Dermis blood vessel endothelial cell (primary cell): ENCODE data around the gene ABCG2. TPM values are rescaled to one million over a fixed set of nuclear protein-coding genes. Genes with fewer than 3 reads are reported as not detected.
"Not testable (repeated sequence)": the region's sequence is repeated elsewhere in the genome, so short reads cannot be mapped to it uniquely, and the experiment has no call there.

ENCODE experiments used
- DNase-seq: peaks from one replicate; pipeline ENCODE4 v3.0.0; 2010
- total RNA-seq: library from RNA; depleted of rRNA; stranded (reverse); fragments of >200 nt; gene quantifications from 2 replicates; pipeline ENCODE4 v1.2.3, GENCODE V29; 2014

Gene ABCG2
- total RNA-seq, 1 donor from 2014 or later, result 96.0 TPM

GRCh38 chr4:88163336-88163735 lies 4.9 kb upstream of the ABCG2 start:
- no peak for DNase-seq

GRCh38 chr4:88162626-88163025 lies 4.2 kb upstream of the ABCG2 start:
- DNase-seq, result peak; percentile 11

- peak; percentile 60 for DNase-seq
These were observed 838 bp upstream of the ABCG2 start for GRCh38 chr4:88159229-88159725.

DNA sequence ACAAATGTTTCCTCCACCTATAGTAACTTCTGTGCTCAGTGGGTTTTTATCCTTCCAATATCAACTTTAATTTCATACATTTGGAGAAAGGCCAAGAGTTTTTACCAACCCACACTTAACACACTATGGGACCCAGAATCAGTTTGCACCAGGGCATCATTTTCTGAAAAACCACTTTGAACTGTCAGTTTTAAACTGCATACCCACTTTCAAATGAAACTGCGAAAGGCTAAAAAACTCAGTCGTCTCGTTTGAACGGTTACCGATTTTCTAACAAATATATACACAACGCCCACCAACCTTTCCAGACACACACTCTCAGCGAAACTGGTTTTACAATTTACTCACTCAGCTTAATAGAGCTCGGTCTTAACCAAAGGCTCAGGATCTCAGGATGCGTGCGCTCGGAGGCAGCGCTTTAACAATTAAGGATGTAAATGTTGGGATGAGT lies 376 bp downstream of the ABCG2 start:
- peak; percentile 72 for DNase-seq

DNA sequence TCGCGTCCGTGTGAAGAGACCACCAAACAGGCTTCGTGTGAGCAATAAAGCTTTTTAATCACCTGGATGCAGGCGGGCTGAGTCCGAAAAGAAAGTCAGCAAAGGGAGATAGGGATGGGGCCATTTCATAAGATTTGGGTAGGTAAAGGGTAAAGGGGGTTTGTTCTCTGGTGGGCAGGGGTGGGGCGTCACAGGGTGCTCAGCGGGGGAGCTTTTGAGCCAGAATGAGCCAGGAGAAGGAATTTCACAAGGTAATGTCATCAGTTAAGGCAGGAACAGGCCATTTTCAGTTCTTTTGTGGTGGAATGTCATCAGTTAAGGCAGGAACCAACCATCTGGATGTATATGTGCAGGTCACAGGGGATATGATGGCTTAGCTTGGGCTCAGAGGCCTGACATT lies 6.1 kb downstream of the ABCG2 start:
- not testable (repeated sequence) for DNase-seq

DNA sequence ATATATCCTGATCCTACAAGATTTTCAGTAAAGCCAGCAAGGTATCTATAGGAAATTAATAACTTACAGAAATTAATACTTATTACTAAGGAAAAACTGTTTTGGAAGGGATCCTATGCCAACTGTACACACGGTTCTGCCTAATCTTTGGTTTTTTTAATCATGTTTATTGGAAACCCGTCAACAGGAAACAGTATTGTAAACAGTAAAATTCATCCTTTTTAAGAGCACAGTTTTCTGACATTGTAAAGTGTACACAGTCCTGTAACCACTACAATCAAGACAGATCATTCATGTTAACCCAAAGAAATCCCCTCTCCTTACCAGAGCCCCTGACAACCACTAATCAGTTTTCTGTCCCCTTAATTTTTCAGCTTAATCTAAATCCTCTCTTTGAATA lies 9.9 kb downstream of the ABCG2 start:
- DNase-seq, result no peak

- no peak for DNase-seq
These were observed 10.6 kb downstream of the ABCG2 start for GRCh38 chr4:88147799-88148217.

DNA sequence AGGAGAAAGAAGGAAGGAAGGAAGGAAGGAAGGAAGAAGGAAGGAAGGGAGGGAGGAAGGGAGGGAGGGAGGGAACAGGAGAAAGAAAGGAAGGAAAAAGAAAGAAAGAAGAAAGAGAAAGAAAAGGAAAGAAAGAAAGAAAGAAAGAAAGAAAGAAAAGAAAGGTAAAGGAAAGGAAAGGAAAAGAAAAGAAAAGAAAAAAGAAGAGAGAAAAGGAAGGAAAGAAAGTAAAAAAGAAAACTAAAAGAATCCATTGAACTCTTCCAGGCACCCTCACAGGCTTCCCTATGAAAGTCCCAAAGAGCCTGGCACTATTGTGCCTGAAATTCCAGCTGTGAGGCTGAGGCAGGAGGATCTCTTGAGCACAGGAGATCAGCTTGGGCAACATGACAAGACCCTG lies 11.5 kb downstream of the ABCG2 start:
- no peak for DNase-seq

DNA sequence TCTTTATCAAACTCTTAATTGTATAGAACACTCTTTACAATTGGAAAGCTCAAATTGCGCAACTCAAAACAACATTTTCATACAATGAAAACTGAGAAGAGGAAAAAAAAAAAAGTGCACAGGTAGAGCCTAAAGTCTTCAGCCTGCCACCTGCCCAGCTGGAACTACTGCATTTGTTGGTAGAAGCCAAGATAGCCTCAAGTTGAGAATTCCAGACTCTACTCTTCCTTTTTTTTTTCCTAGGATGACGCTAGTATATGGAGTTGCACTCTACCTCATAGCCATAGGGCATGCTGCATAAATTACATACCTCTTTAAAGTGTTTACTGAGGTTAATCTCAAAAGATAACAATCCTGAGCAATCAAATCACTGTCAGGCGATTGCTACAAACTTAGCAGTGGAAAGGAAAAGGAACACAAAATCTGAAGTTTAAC lies 13.6 kb downstream of the ABCG2 start:
- DNase-seq, result no peak

- no peak for DNase-seq
These were observed 14.4 kb downstream of the ABCG2 start for GRCh38 chr4:88144048-88144447.

- DNase-seq, result peak; percentile 56
These were observed 14.9 kb downstream of the ABCG2 start for GRCh38 chr4:88143504-88143903.

- peak; percentile 60 for DNase-seq
These were observed 19.9 kb downstream of the ABCG2 start for GRCh38 chr4:88138561-88138960.

- no peak for DNase-seq
These were observed 21.3 kb downstream of the ABCG2 start for GRCh38 chr4:88137112-88137511.

GRCh38 chr4:88136249-88136648 lies 22.2 kb downstream of the ABCG2 start:
- no peak for DNase-seq

GRCh38 chr4:88135356-88135663 lies 23.1 kb downstream of the ABCG2 start:
- no peak for DNase-seq

DNA sequence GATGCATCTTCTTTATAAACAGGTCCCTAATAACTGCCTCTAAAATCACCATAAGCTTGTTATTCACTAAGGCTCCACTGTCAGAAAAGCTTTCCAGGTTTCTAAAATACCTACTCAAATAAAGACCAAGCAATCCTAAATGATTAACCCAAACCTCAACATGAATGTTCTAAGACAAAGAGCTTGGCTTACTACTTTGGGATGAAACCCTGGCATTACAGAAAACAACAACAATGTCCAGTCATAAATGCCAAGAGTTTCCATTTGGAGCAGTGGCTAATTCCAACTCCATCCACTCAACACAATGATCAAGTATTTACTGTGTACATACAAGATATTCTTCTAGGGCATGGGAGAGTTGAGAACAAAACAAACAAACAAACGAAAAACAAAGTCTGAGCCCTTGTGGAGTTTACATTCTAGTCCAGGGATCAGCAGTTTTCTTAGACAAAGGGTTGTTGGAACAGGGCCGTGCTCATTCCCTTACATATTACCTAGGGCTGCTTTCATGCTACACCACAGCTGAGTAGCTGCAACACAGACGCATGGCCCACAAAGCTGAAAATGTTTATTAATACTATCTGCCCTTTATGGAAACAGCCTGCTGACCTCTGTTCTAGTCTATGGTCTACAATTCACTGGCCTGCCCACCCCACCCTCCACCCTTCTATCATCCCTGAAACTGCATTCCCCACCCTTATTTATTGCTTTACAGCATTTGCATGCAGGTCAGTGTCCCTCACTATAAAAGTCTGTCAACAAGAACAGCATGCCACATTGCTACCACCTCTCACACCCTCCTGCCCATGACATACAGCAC lies 23.7 kb downstream of the ABCG2 start:
- no peak for DNase-seq

- no peak for DNase-seq
These were observed 24.3 kb downstream of the ABCG2 start for GRCh38 chr4:88134111-88134510.

GRCh38 chr4:88130544-88131305 lies 27.7 kb downstream of the ABCG2 start:
- DNase-seq, result no peak

DNA sequence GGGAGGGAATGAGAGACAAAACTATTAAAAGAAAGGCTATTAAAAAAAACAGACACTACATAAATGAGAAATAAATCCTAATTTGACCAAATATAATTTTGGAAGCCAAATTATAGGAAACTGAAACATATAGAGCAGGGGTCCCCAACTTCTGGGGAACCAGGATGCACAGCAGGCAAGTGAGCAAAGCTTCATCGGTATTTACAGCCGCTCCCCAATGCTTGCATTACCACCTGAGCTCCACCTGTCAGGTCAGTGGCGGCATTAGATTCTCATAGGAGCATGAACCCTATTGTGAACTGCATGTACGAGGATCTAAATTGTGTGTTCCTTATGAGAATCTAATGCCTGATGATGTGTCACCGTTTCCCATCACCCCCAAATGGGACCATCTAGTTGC lies 28.4 kb downstream of the ABCG2 start:
- DNase-seq, result no peak

- not testable (repeated sequence) for DNase-seq
These were observed 36.2 kb downstream of the ABCG2 start for GRCh38 chr4:88122260-88122659.

DNA sequence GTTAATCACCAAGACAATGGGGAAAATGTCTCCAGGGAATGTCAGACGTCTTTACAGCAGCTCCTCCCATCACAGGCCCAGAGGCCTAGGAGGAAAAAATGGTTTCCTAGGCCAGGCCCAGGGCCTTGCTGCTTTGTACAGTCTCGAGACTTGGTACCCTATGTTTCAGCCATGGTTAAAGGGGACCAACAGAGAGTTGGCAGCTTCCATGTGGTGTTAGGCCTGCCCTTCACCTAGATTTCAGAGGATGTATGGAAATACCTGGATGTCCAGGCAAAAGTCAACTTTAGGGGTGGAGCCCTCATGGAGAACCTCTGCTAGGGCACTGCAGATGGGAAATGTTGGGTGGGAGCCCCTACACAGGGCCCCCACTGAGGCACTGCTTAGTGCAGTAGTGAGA lies 38.5 kb downstream of the ABCG2 start:
- DNase-seq, result no peak

GRCh38 chr4:88115587-88115986 lies 42.9 kb downstream of the ABCG2 start:
- no peak for DNase-seq

DNA sequence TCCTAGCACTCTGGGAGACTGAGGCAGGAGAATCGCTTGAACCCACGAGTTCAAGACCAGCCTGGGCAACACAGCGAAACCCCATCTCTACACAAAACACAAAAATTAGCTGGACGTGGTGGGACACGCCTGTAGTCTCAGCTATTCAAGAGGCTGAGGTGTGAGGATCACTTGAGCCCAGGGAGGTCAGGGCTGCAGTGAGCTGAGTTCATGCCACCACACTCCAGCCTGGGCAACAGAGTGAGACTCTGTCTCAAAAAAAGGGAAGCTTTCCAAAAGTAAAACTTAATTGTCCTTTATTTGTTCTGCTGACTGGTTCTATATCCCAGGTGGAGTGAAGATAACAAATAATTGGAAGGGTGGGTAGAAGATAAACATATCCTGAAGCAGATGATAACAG lies 45.6 kb downstream of the ABCG2 start:
- DNase-seq, result no peak

- DNase-seq, result peak; percentile 38
These were observed 47.6 kb downstream of the ABCG2 start for GRCh38 chr4:88110826-88111225.
